ENCODE results near the gene MSMP. TPM values are rescaled to one million over a fixed set of nuclear protein-coding genes. Genes with fewer than 3 reads are reported as not detected.

Gene MSMP
- total and polyA plus RNA-seq, 10 of the 15 experiments (the other 5 are each of a cell fraction or from before 2014, with no cell fraction given), result 0.33 to 2.4 (median 0.86) TPM; not detected in 4

GRCh38 chr9:35757226-35757891 lies 3.3 kb upstream of the MSMP start (continued):
- TF ChIP-seq KDM1A (IDR thresholded peaks at IDR 0.05; ENCODE audit: borderline replicate concordance) (no peak), POLR2AphosphoS2 (IDR thresholded peaks at IDR 0.05; ENCODE audit: low read depth, low read length) (no peak), NR2F1 (conservative IDR thresholded peaks at IDR 0.05) (peak; percentile 73; the same call in 1 of the 2 replicates), RELA (IDR thresholded peaks at IDR 0.05; ENCODE audit: borderline replicate concordance, partially characterized antibody) (peak; percentile 47), SP1 (IDR thresholded peaks at IDR 0.05; ENCODE audit: low read depth, low read length) (no peak), CTCF (IDR thresholded peaks at IDR 0.05 in 2 of 3, conservative IDR thresholded peaks at IDR 0.05 in 1 of 3; ENCODE audit: control insufficient read depth in 2 of 3, extremely low read depth in 1 of 3, insufficient read depth in 1 of 3, low read depth in 3 of 3, low read length in 3 of 3) (no peak), ZNF207 (IDR thresholded peaks at IDR 0.05; ENCODE audit: borderline replicate concordance) (no peak), BACH1 (IDR thresholded peaks at IDR 0.05; ENCODE audit: borderline replicate concordance) (no peak), MEF2A (IDR thresholded peaks at IDR 0.05; ENCODE audit: insufficient read depth, low read depth, low read length) (no peak), BMI1 (IDR thresholded peaks at IDR 0.05; ENCODE audit: borderline replicate concordance) (no peak), YY1 (IDR thresholded peaks at IDR 0.05; ENCODE audit: low read depth, low read length) (no peak), BRCA1 (IDR thresholded peaks at IDR 0.05; ENCODE audit: low read depth, low read length) (no peak), EP300 (IDR thresholded peaks at IDR 0.05; ENCODE audit: borderline replicate concordance in 1 of 2, control insufficient read depth in 1 of 2, low read depth in 2 of 2, low read length in 2 of 2) (no peak; a peak in 1 of 4 replicates), ELK1 (IDR thresholded peaks at IDR 0.05; ENCODE audit: low read depth, low read length) (no peak)

Measured in GM12878 (cell line).